ENCODE measurements around the gene PPARG. TPM values are rescaled to one million over a fixed set of nuclear protein-coding genes. Genes with fewer than 3 reads are reported as not detected.

Gene PPARG
- total and polyA plus RNA-seq, 2 of the 8 experiments (the other 6 are each of a cell fraction or from before 2014, with no cell fraction given) = 0.06 TPM; not detected in 1

GRCh38 chr3:12394569-12395271 lies 105.8 kb downstream of the PPARG start:
- Histone ChIP-seq H3K14ac (ENCODE audit: insufficient read length) (no peak overlapping the region), H3K23me2 (ENCODE audit: low read depth, low read length) (no peaks in the 10 kb centered on the region), H2AK5ac (ENCODE audit: low read depth, low read length) (no peak overlapping the region), H3K36me3 (ENCODE audit: control insufficient read depth in 2 of 4, insufficient read depth in 4 of 4, low read length in 3 of 4) (no peaks in the 10 kb centered on the region), H4K91ac (replicated peaks; ENCODE audit: insufficient read length, low read length) (no peak overlapping the region), H3K79me2 (ENCODE audit: control insufficient read depth in 1 of 2, insufficient read depth in 2 of 2, low read length in 2 of 2) (no peaks in the 10 kb centered on the region), H3K9ac (replicated peaks in 1 of 4; ENCODE audit: extremely low read depth in 1 of 4, low read depth in 3 of 4, low read length in 3 of 4) (no peak overlapping the region), H2BK120ac (replicated peaks; ENCODE audit: low read depth, low read length) (no peak overlapping the region), H4K20me1 (replicated peaks in 1 of 2; ENCODE audit: control insufficient read depth in 1 of 2, insufficient read depth in 2 of 2, low read length in 2 of 2) (no peaks in the 10 kb centered on the region), H3K4me3 (ENCODE audit: extremely low read depth in 1 of 4, insufficient read depth in 2 of 4, low read depth in 3 of 4, low read length in 4 of 4) (no peak overlapping the region), H3K79me1 (ENCODE audit: low read depth, low read length) (no peaks in the 10 kb centered on the region), H2BK5ac (ENCODE audit: low read depth, low read length) (no peak overlapping the region), H3K23ac (ENCODE audit: insufficient read length) (no peak overlapping the region), H3K27ac (ENCODE audit: low read depth, low read length) (no peak overlapping the region), H3K4ac (replicated peaks; ENCODE audit: insufficient read length, low read depth, low read length) (no peak overlapping the region), H3K18ac (ENCODE audit: extremely low read depth, low read length) (no peak overlapping the region), H4K5ac (ENCODE audit: insufficient read length, low read depth, low read length) (no peak overlapping the region), H3K27me3 (replicated peaks in 1 of 4; ENCODE audit: control insufficient read depth in 3 of 4, extremely low read depth in 1 of 4, insufficient read depth in 3 of 4, low read length in 3 of 4) (no peaks in the 10 kb centered on the region), H2BK20ac (ENCODE audit: low read length) (no peak overlapping the region), H2BK12ac (ENCODE audit: low read depth, low read length) (no peak overlapping the region), H3K9me3 (ENCODE audit: insufficient read depth in 2 of 2, low read depth in 1 of 2, low read length in 1 of 2) (no peaks in the 10 kb centered on the region), H2AFZ (ENCODE audit: low read length) (no peak overlapping the region), H4K8ac (ENCODE audit: extremely low read depth, insufficient read depth, low read length) (no peak overlapping the region), H3K4me2 (ENCODE audit: insufficient read depth in 1 of 2, low read depth in 2 of 2, low read length in 2 of 2) (no peak overlapping the region), H3K4me1 (replicated peaks in 1 of 4; ENCODE audit: control insufficient read depth in 3 of 4, insufficient read depth in 4 of 4, low read length in 3 of 4) (no peaks in the 10 kb centered on the region), H2BK15ac (ENCODE audit: low read length) (no peak overlapping the region), H3K56ac (replicated peaks; ENCODE audit: insufficient read length, low read depth, low read length) (no peak overlapping the region)
- no peak for FAIRE-seq
- ChIA-PET CTCF (ENCODE audit: partially characterized antibody) (interaction anchor here (1.1 kb wide), 1 partner anchor 23 kb away, joined by 3 read pairs; no protein-coding TSS in a partner anchor), POLR2A (ENCODE audit: partially characterized antibody) (interaction anchor here (0.6 kb wide), 1 partner anchor 9 kb away, joined by 3 read pairs; no protein-coding TSS in a partner anchor)
- no peak for DNase-seq (ENCODE audit: low read depth in 1 of 2, low spot score in 2 of 2)
- 88% methylated on average over 4 of the region's 4 CpGs; no CpG with 5 or more reads in 1 of the 2 experiments for WGBS, 2 experiments (ENCODE audit: extremely low coverage in 1 of 2, insufficient coverage in 1 of 2, insufficient read length in 1 of 2, insufficient replicate concordance in 2 of 2, low coverage in 1 of 2, low lambda C conversion rate in 2 of 2, missing lambda C conversion rate in 1 of 2)
- TF ChIP-seq KDM4A (IDR thresholded peaks at IDR 0.05; ENCODE audit: low read depth, low read length, severe bottlenecking) = no peak
- no peak for TF ChIP-seq CHD2 (IDR thresholded peaks at IDR 0.05; ENCODE audit: low read length)
- TF ChIP-seq MAX (IDR thresholded peaks at IDR 0.05) = no peak
- no peak for TF ChIP-seq HDAC2 (IDR thresholded peaks at IDR 0.05; ENCODE audit: borderline replicate concordance in 1 of 2, low read depth in 2 of 2, low read length in 2 of 2)
- no peak for TF ChIP-seq RBBP5 (IDR thresholded peaks at IDR 0.05; ENCODE audit: borderline replicate concordance, low read depth, low read length)
- no peak for TF ChIP-seq CTCF (IDR thresholded peaks at IDR 0.05; ENCODE audit: control extremely low read depth in 1 of 3, insufficient read depth in 1 of 3, low read depth in 1 of 3, low read length in 3 of 3)
- no peak for TF ChIP-seq GTF2F1 (IDR thresholded peaks at IDR 0.05; ENCODE audit: borderline replicate concordance, low read depth, low read length)
- no peak for TF ChIP-seq CTBP2 (IDR thresholded peaks at IDR 0.05; ENCODE audit: borderline replicate concordance, insufficient read depth, insufficient read length, low read length)
- TF ChIP-seq JUN (IDR thresholded peaks at IDR 0.05; ENCODE audit: low read depth, low read length) = no peak
